ENCODE data around the gene JCHAIN. TPM values are rescaled to one million over a fixed set of nuclear protein-coding genes. Genes with fewer than 3 reads are reported as not detected.
"Not testable (repeated sequence)": the region's sequence is repeated elsewhere in the genome, so short reads cannot be mapped to it uniquely, and the experiment has no call there.

JCHAIN gene
- total and polyA plus RNA-seq, 5 donors, result 0.36 to 20.0 (median 2.2) TPM

- DNase-seq, result no peak
- Histone ChIP-seq H3K27me3 (ENCODE audit: control insufficient read depth, insufficient read depth) (no peaks in the 10 kb centered on the region), H3K27ac (ENCODE audit: low read length) (no peak overlapping the region), H3K4me1 (ENCODE audit: control insufficient read depth, insufficient read depth, low read length) (no peaks in the 10 kb centered on the region), H3K4me3 (ENCODE audit: low read length) (no peak overlapping the region), H3K9me3 (ENCODE audit: control insufficient read depth, low read length) (no peaks in the 10 kb centered on the region)
- intact Hi-C loops (cut with DNase I), result no loop called here
- ATAC-seq, result no peak
- WGBS, result 83% methylated on average over 5 of the region's 5 CpGs
These were observed 4.2 kb upstream of the JCHAIN start for GRCh38 chr4:70670332-70671014.

DNA sequence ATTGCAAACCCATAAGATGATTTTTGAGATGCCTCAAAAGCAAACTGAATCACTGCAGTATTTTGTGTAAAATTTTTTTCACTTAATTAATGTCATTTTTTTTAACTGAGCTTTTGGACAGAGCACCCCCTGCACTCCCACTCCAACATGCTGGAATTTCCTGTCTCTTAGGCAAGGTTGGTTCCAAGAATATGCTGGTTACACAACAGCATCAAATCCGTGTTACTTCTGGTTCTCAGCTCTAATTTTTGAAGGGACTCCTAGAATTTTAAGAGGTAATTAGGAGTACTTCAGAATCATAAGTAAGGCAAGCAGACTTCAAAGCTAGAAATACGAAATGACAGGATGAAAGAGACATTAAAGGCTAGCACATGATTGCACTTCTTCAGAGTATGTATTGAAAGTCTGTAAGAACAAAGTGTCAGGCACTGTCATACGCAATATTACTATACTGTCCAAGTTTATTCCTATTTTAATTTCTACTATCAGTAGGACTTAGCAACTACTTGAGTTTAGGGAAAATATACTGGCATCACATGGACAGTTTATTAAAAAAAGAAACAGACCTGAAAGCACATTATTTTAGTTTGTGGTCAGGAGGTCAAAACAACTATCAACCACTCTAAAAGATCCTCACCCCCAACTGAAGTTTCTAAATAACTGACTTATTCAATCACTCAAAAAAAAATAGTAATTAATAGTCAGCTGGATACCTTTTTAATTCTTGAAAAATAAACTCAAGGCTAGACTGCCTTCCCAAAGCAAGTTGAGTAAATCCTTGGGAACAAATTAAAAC lies 1.6 kb upstream of the JCHAIN start:
- ATAC-seq (peak in 1 of 2 donors; percentile 41), DNase-seq (no peak)
- 38% methylated on average over 3 of the region's 3 CpGs for WGBS
- Histone ChIP-seq H3K27me3 (ENCODE audit: control insufficient read depth, insufficient read depth) (no peaks in the 10 kb centered on the region), H3K27ac (ENCODE audit: low read length) (no peak overlapping the region), H3K4me3 (ENCODE audit: low read length) (no peak overlapping the region), H3K9me3 (ENCODE audit: control insufficient read depth, low read length) (no peaks in the 10 kb centered on the region), H3K4me1 (ENCODE audit: control insufficient read depth, insufficient read depth, low read length) (no peaks in the 10 kb centered on the region)
- intact Hi-C loops (cut with DNase I), result no loop called here

DNA sequence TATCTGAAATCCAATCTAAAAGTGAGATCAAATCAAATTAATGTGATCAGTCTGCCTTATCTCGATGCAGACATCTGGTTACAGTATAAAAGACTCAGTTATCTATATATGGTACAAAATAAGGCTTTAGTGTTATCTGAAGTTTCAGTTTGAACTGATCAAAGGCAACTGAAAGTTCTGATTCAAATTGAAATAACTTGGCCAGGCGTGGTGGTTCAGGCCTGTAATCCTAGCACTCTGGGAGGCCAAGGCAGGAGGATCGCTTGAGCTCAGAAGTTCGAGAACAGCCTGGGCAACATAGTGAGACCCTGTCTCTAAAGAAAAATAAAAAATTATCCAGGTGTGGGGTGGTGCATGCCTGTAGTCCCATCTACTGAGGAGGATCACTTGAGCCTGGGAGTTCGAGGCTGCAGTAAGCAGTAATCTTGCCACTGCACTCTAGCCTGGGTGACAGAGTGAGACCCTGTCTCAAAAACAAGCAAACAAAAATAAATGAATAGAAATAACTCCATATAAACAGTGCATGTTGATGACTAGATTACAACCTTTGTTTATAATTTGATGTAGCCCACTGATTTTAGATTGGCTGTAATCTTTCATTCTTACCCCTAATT lies 4.9 kb downstream of the JCHAIN start:
- 89% methylated on average over 5 of the region's 5 CpGs for WGBS
- H3K4me3 ChIP-seq (ENCODE audit: low read length); ATAC-seq; H3K27ac ChIP-seq (ENCODE audit: low read length); H3K9me3 ChIP-seq (ENCODE audit: control insufficient read depth, low read length); H3K4me1 ChIP-seq (ENCODE audit: control insufficient read depth, insufficient read depth, low read length); intact Hi-C loops (cut with DNase I); H3K27me3 ChIP-seq (ENCODE audit: control insufficient read depth, insufficient read depth); DNase-seq: not testable (repeated sequence)

GRCh38 chr4:70660106-70660505 lies 6.2 kb downstream of the JCHAIN start:
- no peak overlapping the region for H3K4me3 ChIP-seq (ENCODE audit: low read length)
- ATAC-seq, result no peak
- DNase-seq, result no peak
- intact Hi-C loops (cut with DNase I), result no loop called here
- WGBS, result 86% methylated on average over 4 of the region's 4 CpGs
- H3K9me3 ChIP-seq (ENCODE audit: control insufficient read depth, low read length), result no peaks in the 10 kb centered on the region
- no peaks in the 10 kb centered on the region for H3K27me3 ChIP-seq (ENCODE audit: control insufficient read depth, insufficient read depth)
- H3K4me1 ChIP-seq (ENCODE audit: control insufficient read depth, insufficient read depth, low read length), result no peaks in the 10 kb centered on the region
- no peak overlapping the region for H3K27ac ChIP-seq (ENCODE audit: low read length)

GRCh38 chr4:70658418-70658817 lies 7.9 kb downstream of the JCHAIN start:
- DNase-seq, result no peak
- 41% methylated on average over 3 of the region's 3 CpGs for WGBS
- Histone ChIP-seq H3K27me3 (ENCODE audit: control insufficient read depth, insufficient read depth) (no peaks in the 10 kb centered on the region), H3K4me1 (ENCODE audit: control insufficient read depth, insufficient read depth, low read length) (no peaks in the 10 kb centered on the region), H3K9me3 (ENCODE audit: control insufficient read depth, low read length) (no peaks in the 10 kb centered on the region), H3K27ac (ENCODE audit: low read length) (no peak overlapping the region), H3K4me3 (ENCODE audit: low read length) (no peak overlapping the region)
- intact Hi-C loops (cut with DNase I), result no loop called here
- ATAC-seq, result no peak

DNA sequence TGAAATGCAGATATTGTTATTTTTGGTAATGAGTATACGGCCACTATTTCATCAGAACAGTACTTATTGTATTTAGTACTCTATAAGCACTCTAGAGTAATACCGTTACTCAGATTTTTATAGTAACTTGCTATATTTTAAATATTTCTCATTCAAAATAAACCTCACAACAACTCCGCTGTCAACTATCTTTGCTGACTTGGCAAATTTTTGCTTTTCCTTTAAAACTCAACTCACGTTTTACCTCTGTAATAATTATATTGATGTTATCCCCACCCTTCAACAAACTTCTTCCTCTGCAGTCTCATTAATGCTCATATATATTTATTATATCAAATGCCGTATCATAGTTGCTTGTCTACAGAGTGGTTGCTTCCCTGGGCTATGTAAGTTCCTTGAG lies 9.0 kb downstream of the JCHAIN start:
- ATAC-seq (no peak), DNase-seq (no peak)
- H3K27ac ChIP-seq (ENCODE audit: low read length), result no peak overlapping the region
- no peak overlapping the region for H3K4me3 ChIP-seq (ENCODE audit: low read length)
- 78% methylated on average over 5 of the region's 5 CpGs for WGBS
- intact Hi-C loops (cut with DNase I), result no loop called here
- no peaks in the 10 kb centered on the region for H3K27me3 ChIP-seq (ENCODE audit: control insufficient read depth, insufficient read depth)
- H3K4me1 ChIP-seq (ENCODE audit: control insufficient read depth, insufficient read depth, low read length), result no peaks in the 10 kb centered on the region
- H3K9me3 ChIP-seq (ENCODE audit: control insufficient read depth, low read length), result no peaks in the 10 kb centered on the region

DNA sequence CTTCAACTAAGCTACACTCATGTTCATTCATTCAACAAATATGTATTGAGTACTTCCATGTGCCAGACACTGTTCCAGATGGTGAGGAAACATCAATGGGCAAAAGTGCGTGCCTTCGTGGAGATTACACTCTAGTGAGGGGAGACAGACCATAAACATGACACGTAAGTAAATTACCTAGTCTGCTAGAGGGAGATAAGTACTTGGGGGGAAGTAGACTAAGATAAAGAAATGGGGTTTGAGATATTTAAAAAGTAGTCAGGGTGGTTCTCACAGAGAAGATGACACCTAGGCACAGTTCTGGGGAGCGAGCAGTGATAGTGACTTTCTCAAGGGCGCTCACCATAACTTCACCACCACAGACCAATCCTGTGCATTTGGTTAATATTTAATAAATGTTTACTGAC lies 11.7 kb downstream of the JCHAIN start:
- no peaks in the 10 kb centered on the region for H3K9me3 ChIP-seq (ENCODE audit: control insufficient read depth, low read length)
- no peaks in the 10 kb centered on the region for H3K27me3 ChIP-seq (ENCODE audit: control insufficient read depth, insufficient read depth)
- WGBS, result 50% methylated on average over 5 of the region's 5 CpGs
- DNase-seq (no peak), ATAC-seq (no peak)
- no peaks in the 10 kb centered on the region for H3K4me1 ChIP-seq (ENCODE audit: control insufficient read depth, insufficient read depth, low read length)
- intact Hi-C loops (cut with DNase I), result no loop called here
- no peak overlapping the region for H3K4me3 ChIP-seq (ENCODE audit: low read length)
- no peak overlapping the region for H3K27ac ChIP-seq (ENCODE audit: low read length)

DNA sequence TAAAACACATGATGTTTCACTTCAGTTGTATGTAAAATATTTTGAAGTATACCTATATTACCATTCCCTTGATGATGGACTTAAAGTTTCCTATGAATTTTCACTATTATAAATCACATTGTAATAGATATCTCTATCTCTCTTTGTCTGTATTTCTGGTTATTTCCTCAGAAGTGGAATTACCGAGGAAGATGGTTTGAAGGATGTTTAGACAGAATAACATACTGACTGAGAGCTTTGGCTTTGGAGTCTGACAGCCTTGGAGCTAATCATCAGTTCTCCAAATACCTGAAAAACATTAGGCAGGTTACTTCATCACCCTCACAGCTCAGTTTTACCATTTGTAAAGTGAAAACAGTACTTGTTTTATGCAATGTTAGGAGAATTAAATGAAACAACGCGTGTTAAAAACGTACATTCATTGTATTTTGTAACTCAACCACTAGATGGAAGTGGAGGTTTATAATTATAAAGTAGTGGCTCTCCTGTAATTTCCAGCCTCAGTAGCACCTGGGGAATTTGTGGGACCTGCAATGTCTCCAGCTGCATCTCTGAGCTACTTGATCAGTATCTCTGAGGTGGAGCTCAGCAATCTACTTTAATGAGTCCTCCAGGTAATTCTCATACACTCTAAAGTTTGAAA lies 14.3 kb downstream of the JCHAIN start:
- WGBS, result 7% methylated on average over 4 of the region's 4 CpGs
- ATAC-seq, result peak; percentile 36 to 44
- no peak overlapping the region for H3K27ac ChIP-seq (ENCODE audit: low read length)

DNA sequence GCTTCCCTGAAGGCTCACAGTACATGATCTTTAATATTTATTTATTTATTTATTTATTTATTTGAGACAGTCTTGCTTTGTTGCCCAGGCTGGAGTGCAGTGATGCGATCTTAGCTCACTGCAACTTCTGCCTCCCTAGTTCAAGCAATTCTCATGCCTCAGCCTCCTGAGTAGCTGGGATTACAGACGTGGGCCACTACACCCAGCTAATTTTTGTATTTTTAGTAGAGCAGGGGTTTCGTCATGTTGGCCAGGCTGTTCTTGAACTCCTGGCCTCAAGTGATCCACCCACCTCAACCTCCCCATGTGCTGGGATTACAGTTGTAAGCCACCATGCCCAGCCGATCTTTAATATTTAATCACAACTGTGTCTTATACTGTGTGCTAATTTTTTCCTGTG lies 15.6 kb downstream of the JCHAIN start:
- WGBS, result 80% methylated on average over 4 of the region's 4 CpGs
- DNase-seq; H3K9me3 ChIP-seq (ENCODE audit: control insufficient read depth, low read length); ATAC-seq; H3K27me3 ChIP-seq (ENCODE audit: control insufficient read depth, insufficient read depth); H3K4me3 ChIP-seq (ENCODE audit: low read length); H3K27ac ChIP-seq (ENCODE audit: low read length); H3K4me1 ChIP-seq (ENCODE audit: control insufficient read depth, insufficient read depth, low read length); intact Hi-C loops (cut with DNase I): not testable (repeated sequence)

More for the DNA sequence above, 14.3 kb downstream of the JCHAIN start:
- Histone ChIP-seq H3K27me3 (ENCODE audit: control insufficient read depth, insufficient read depth) (no peaks in the 10 kb centered on the region), H3K4me3 (ENCODE audit: low read length) (no peak overlapping the region), H3K9me3 (ENCODE audit: control insufficient read depth, low read length) (no peaks in the 10 kb centered on the region), H3K4me1 (ENCODE audit: control insufficient read depth, insufficient read depth, low read length) (no peaks in the 10 kb centered on the region)
- intact Hi-C loops (cut with DNase I), result no loop called here
- DNase-seq, result no peak

DNA sequence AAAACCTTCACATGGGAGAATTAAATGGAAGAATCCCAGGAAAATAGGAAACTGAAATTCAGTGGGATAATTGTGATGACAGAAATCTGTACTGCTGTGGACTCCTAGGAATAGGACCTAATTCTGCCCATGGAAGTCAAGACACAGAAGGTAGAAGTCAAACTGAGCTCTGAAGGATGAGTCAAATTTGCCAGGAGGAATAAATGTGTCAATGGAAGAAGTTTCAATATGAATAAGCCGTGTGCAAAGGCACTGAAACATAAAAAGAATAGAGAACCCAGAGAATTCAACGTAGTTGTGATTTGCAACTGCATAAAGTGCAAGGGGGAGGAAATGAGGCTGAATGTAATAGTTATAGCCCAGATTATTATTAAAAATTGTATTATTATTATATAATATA lies 26.1 kb downstream of the JCHAIN start:
- Histone ChIP-seq H3K9me3 (ENCODE audit: control insufficient read depth, low read length) (no peaks in the 10 kb centered on the region), H3K27ac (ENCODE audit: low read length) (no peak overlapping the region), H3K4me1 (ENCODE audit: control insufficient read depth, insufficient read depth, low read length) (no peaks in the 10 kb centered on the region), H3K4me3 (ENCODE audit: low read length) (no peak overlapping the region), H3K27me3 (ENCODE audit: control insufficient read depth, insufficient read depth) (no peaks in the 10 kb centered on the region)
- no peak for DNase-seq
- 82% methylated on average over 2 of the region's 2 CpGs for WGBS
- intact Hi-C loops (cut with DNase I), result no loop called here
- no peak for ATAC-seq

All from right cardiac atrium (tissue), 5 donors.